HG03039 (cell line): ENCODE data around the gene RPL22.

ENCODE experiments used
- ATAC-seq: cut with Tn5 transposase; IDR thresholded peaks from one replicate; pipeline ENCODE4 v1.9.1; 2021; ENCODE audit warnings: mild to moderate bottlenecking, moderate library complexity; ENCODE audit not compliant: unreplicated experiment

Gene RPL22

DNA sequence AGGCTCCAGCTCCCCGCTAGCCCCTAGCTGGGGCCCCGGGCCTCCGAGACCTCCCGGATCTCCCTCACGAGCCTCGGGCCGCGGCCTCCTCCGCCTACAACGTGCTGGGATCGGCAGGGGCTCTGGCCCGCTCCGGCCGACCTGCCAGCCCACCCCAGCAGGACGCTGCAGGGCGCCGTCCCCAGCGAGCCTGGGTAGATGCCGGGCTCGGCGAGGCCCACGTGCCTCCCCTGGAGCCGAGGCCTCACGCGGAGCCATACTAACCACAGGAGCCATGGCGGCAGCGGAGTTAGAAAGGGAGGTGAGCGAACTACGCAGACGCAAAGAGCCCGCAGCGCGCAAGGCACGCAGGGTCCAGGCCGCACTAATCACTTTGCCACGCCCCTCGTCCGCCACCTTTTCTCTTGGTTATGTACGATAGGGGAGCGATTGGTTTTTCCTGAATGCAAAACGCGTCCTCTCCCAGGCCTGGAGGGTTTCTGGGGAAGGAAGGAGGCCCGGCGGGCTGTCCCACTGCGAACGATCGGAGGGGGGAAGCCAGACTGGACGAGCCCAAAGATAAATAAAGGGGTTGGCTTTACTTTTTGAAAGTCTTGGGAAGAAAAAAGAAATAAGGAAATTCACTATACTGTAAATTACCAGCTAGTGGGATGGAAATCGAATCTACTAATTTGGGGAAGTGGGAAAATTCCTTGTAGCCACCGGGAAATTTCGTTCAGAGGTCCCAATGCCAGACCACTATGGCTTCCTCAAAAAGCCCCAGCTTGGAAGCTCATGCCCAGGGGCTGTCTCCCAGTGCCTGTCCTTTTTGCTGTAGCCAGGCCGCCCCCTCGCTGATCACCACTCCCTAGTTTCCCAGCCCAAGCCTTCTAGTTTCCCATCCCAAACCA, at the start of gene RPL22:
TSS of gene RPL22 (minus strand) at position 298 of the 890 bp plus-strand sequence. CDS start at position 276, 22 bp downstream.
- ATAC-seq, result peak; percentile 95

DNA sequence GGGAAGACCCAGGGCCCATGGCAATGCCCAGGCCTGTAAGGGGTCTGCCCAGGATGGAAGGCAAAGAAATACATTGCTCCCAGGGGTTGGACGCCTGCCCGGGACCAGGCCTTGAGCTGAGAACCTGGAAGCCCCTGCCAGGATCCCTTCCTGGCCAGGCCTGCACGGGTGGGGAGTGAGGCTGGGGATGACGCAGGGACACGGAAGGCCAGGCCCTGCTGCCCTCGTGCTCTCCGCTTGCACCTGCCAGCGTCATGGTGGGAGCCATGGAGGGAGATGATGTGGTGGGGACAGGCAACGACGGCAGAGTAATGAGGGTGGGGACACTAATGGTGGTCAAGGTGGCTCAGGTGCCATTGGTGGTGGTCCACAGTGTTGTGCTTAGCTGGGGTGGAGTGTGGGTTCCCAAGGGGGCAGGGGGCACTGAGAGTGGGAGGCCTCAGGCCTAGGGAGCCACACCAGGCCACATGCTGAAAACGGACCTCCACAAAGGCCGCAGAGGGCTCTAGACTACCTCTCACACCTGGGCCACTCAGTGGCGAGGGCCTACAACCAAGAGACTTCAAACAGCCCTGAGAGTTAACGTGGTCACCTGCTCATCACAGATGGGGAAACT, 48.9 kb upstream of the RPL22 start:
- ATAC-seq, result no peak

DNA sequence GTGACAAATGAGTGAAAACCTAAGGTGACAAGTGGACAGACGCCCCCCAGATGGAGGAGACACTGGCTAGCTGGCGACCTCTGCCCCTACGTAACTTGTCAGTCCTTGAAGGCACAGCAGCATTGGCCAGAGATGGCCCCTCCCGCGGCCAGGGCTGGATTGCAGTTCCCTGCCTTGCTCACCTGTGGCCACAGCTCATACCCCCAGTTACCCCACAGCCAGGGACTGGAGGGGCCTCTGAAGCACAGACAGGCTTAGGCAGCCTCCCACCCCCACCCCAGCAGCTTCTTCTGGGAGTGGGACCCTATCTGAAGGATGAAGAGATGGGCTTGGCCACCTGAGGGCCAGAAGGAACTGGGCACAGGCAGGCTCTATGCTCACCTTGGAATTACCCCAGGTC, 48.3 kb upstream of the RPL22 start:
- no peak for ATAC-seq

DNA sequence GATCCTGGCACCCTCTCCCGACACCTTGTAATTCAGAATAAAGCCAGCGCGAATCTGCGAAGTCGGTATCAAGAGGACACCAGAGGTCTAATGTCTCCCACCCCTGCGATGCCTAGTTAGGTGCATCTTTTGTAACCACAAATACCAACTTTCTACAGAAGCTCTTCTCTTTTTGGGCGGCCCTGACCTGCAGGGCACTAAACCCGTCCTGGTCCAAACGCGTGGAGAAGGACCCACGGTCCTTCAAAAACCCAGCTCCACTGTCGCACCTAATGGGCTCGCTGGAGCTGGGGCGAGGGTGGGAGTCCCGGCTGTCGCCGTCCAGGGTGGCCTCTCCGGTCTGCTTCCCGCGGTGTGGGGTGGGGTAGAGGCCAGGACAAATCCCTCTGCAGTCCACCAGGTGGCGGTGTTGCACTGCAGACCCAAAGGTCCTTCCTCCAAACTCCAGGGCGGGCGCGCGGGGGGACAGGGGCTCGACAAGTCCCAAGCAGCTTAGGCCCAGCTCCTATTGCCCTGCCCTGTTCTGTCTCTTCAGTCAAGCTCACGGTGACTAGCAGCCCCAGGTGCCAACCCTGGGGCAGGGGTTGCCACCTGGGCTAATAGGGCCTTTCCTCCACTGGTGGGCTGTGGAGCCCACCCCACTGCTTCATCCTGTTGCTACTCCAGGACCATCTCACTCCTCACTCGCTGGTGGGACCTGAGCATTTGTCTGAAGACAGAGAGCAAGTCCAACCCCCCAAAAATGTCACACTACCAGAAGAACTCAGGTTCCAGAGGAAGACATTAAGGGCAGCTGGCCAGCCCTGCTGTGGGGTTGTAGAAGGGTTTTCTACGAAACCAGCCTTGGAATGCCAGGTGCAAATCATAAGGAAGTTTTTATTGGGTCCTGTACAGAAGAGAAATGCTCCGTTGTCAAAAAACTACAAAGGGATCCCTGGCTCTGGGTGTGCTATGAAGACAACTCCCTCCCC, 47.4 kb upstream of the RPL22 start:
- no peak for ATAC-seq

DNA sequence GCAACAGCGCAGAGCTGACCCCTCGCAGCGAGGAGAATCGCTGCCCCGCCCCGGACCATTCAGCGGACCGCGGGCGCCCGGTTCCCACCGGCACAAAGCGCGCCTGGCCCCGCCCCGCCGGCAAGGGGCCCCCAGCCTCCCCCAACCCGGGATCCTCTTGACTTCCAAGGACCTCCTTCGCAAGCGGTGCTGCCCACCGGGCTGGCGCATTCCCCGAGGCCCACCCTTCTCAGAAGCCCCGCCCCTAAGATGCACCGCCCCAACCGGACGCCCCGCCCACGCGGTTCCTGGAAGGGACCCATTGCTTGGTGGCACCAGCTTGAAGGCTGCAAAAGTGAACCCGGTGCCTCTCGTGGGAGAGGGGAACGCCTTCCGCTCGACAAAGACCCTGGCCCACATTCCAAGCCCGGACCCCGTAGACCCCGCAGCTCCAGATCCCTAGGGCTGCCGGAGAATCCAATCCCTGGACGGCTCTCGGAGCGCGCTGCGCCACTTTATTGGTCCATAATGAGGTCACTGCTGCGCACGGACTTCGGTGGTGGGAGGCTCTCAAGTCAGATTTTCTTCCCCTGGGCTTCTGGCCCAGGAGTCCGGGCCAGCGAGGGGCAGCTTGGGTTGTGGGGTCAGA, 46.6 kb upstream of the RPL22 start:
- ATAC-seq, result no peak

DNA sequence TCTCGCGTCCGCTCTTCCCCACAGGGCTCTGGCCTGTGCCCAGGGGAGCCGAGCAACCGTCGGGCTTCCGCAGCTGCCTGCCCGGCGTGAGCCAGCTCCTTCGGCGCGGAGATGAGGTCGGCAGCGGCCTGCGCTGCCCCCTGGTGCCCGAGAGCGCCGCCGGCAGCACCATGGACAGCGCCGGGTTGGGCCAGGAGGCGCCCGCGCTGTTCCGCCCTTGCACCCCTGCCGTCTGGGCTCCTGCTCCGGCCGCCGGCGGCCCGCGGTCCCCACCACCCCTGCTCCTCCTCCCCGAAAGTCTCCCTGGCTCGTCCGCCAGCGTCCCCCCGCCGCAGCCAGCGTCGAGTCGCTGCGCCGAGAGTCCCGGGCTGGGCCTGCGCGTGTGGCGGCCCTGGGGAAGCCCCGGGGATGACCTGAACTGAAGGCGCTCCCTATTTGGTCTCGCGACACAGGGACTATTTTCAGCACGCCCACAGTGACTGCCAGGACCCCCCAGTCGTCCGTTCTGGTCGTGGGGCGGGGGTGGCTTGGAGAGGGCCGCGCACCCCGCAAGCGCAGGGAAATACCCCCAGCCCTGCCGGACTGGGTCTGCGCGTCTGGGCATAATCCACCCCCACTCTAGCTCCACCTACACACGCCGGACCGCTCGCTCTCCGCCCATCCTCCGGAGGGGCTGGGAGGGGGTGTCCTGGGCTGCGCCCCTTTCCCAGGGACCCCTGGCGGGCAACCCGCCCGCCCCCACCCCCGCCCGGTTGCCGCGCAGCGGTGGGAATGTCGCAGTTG, 45.9 kb upstream of the RPL22 start:
- ATAC-seq, result no peak

DNA sequence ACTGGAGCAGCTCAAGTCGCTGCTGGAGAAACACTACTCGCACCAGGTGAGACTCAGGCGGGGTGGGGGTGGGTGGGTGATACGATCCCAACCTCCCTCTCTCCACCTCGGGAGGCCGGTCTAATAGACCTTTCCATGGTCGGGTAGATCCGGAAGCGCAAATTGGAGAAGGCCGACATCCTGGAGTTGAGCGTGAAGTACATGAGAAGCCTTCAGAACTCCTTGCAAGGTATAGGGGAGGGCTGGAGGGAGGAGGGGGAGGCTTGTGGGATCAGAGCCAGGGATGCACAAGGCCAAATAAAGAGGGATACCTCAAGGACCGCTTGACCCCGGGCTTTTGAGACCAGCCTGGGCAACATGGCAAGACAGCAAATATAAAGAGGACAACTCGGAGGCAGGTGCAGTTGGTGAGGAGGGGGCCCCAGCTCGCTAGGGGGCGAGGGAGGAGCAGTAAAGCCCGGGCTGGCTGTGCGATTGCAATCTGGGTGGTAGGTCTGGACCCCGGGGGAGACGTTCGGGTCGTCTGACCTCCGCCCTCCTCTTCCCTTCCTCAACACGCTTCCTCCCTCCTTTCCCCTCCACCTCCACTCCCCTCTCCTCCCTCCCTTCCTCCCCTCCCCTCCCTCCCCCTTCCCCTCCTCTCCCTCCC, 45.1 kb upstream of the RPL22 start:
- no peak for ATAC-seq

DNA sequence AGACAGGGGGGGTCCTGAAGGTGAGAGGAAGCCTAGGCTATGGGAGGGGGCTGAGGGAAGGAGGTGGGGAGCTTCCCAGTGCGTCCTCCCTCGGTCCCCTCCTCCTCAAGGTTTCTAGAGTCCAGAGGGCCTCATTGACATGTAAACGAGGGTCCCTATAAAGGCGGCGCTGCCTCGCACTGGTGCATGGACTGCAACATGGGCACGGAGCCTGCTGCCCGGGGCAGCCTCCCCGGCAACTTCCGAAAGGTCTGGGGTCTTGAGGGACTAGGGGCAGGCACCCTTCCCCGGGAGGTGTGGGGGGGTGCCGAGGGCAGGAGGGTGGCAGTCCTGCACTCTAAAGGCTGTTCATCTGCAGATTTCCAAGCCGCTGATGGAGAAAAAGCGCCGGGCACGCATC, 44.6 kb upstream of the RPL22 start, which contains the start of gene HES3:
TSS of gene HES3 (plus strand) at position 187 of the 400 bp plus-strand sequence. CDS start at position 374, 187 bp downstream.
- no peak for ATAC-seq

DNA sequence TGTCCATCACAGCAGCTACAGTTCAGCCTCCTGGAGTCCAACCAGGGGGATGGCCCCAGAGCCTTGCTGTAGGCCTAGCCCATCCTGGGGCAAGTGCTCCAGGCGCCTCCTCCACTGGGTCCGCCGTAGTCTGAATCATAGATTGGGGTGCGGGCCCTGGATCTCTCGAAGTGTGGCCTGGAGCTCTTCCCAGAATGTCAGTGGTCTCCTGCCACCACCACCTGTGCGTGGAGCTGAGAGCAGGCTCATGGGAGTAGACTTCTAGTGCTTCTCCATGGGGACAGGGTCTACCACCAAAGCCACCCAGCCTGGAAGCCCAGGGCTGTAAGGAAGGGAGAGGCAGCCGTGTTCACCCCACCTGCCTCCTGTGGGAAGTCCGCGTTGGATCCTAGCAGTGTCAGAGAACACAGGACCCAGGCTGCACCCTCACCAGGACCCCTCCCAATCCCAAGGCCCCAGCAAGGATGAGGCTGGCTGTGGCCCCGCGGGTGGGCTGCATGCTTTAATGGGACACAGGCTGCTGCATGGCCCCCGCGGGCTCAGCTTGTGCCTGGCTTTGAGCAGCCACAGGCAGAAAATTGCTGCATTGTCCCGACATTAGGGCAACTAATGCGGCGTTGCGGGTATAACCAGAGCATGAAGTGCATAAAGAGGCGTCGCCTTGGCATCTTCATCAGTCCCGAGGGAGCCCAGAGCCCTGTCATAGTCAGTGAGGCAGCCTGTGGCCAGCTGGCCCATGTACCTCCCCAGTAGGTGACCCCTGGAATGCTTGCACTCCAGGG, 43.8 kb upstream of the RPL22 start:
- ATAC-seq, result no peak

DNA sequence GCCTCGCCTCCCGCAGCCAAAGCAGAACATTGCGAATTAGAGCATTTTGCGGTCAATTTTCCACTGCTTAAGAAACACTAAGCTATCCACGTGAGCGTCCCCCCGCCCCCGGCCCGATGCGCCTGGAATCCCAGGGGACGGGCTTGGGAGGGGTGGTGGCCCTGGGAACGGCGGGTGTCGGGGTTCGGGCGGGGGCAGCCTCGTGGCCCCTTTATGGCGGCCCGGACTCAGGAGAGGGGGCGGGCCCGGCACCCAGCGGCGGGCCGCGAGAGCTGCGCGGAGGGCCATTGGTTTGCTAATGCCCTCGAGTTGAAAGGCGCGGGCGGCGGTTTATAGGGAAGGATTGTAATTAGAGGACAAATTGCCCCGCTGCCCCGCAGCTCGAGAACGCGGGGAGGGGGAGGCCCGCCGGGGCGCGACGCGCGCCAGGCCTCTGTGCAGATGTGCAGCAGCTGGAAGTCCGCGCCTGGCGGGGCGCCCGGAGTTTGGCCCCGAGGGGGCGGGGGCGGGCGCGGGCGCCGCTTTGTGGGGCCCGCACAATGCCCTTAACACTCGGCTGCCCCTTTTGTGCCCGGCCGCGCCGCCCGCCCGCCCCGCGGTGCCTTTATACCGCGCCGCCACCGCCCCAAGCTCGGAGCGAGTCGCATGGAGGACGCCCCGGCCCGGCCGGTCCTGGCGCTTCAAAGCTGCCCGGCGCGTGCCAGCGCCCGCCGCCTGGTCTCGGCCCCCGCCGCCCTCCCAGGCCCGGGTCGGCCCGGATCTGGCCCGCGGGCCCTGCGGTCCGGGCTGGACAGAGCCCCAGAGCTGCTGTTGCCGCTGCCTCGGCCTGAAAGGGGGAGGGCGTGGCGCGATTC, 42.7 kb upstream of the RPL22 start:
- no peak for ATAC-seq

DNA sequence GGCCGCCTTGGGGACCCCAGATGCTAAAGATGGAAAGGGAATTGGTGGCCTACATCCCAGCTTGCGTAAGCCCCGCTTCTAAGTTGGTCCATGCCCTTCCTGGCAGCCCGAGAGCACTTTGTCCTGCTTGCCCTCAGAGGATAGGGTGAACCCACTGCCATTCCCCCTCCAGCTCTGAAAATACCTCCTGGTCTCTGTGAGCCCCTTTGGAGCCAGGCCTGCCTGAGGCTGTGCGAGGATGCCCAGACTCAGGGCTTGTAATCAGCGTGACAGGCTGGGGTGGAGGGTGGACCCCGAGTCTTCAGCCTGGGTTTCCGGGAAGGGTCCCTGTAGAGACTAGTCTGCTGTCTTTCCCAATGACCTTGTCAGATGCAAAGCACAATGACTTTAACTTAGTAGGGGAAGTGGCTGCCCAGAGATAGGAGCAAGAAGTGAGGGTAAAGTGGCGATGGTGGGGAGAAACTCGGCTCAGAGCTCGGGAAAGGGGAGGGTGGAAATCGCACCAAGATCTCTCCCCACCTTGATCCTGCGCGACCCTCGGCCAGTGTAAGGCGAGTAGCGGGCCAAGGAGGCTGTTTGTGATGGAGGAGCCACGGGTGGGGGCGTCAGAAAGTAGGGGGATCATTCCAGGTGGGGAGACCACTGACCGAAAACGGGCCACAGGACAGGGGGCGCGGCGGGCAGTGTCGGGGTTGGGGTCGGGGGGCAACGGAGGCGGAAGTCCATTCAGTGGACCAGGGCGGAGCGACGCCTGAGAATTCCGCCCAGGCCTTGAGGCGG, 41.9 kb upstream of the RPL22 start:
- no peak for ATAC-seq

DNA sequence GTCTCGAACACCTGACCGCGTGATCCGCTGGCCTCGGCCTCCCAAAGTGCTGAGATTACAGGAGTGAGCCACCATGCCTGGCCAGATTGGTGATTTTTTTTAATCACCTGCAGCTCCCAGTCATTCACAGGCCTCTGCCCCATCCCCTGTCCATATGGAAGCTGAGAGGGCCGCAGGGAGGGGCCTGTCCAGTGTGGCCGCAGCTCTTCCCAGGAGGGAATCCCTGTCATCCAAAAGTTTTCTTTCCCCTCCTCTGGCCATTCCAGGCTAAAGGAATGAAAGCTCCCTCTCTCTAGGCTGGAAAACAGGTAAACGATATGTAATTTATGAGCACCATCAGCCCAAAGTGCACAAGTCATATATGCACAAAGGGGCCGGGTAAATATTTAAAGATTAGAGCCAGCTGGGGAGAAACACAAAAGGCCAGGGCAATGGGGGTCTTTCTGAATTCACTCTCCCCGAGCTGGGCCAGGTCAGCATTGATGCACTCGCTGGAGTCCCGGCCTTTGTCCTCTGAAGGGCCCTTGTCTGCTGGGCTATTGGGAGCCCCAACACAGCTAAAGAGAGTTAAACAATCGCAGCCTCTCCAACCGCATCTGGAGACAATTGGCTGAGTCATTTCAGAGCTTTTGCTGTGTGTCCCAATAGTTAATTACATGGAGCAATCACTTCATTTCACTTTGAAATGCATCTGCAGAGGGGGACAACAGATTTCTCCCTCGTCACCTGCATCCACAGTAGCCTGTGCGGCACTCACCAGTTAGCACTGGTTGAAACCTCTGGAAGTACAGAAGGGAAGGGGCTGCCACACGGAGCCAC, 40.8 kb upstream of the RPL22 start:
- ATAC-seq, result no peak

DNA sequence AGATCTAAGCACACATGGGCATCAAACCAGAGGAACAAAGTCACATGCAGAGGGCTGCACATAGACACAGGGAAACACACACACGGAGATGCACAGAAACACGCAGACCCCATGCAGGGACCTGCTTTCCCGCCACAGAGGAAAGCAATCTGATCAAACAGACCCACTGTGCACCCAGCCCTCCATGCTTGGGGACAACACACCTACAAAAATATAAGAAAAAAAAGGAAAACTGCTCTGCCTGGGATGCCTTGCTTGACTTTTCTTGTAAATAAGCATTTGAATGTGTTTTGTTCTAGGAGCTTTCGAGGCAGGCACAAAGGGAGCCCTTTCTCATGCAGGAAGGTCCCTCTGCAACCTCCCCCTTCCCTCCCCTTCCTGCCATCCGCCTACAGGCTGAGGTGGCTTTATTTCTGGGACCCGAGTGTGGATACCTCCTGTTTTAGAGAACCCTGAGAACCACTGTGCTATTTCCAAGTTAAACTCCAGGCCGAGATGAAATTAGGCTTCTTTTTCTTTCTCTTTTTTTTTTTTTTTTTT, 39.9 kb upstream of the RPL22 start:
- ATAC-seq, result no peak

DNA sequence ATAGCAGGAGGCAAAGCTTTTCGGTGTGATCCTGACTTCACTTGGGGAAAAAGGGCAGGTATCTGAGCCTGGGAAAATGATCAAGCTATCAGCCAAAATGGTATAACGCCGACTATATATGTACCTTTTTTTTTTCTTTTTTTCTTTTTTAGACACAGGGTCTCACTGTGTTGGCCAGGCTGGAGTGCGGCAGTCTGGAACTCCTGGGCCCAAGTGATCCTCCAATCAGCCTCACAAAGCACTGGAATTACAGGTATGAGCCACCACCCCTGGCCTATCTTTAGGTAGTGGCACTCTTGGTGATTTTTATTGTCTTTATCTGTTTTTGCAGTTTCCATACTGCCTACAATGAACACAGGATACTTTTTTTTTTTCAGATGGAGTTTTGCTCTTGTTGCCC, 37.7 kb upstream of the RPL22 start:
- ATAC-seq, result no peak

DNA sequence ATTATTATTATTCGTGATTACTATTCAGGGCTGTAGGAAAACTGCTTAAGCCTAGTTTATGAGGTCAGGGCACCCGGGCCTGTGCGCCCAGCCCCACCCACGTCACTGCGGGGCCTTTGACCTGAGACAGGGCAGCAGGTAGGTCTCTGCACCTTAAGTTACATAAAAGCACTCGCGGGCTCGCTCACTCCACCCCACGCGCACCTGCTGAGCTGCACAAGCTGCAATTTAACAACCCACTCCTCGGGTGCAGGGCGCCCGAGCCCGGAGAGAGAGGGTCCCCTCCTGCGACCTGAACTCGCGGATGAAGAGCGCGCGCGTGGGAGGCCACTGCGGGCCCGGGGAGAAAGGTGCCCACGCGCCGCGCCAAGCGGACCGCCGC, 35.9 kb upstream of the RPL22 start:
- no peak for ATAC-seq
